Measurements from ENCODE around the gene ING4. TPM values are rescaled to one million over a fixed set of nuclear protein-coding genes. Genes with fewer than 3 reads are reported as not detected.

The ING4 gene
- total RNA-seq, 6 experiments from 2014 or later: 19.7 to 26.8 (median 21.7) TPM

- no peaks in the 10 kb centered on the region for H3K9me3 Mint-ChIP-seq
- no peak overlapping the region for H3K27ac Mint-ChIP-seq
Observed at GRCh38 chr12:6696690-6697583, 34.0 kb upstream of the ING4 start.

GRCh38 chr12:6695313-6696045 is 32.6 kb upstream of the ING4 start:
- no peaks in the 10 kb centered on the region for H3K9me3 Mint-ChIP-seq
- H3K4me1 Mint-ChIP-seq (ENCODE audit: low read depth): peaks cover 42% of the 10 kb centered on the region
- no peaks in the 10 kb centered on the region for H3K36me3 Mint-ChIP-seq (ENCODE audit: low read depth)
- H3K4me3 Mint-ChIP-seq: no peak overlapping the region
- DNase-seq: no peak
- H3K27me3 Mint-ChIP-seq (ENCODE audit: insufficient read depth): peaks cover 14% of the 10 kb centered on the region
- TF ChIP-seq CTCF (IDR thresholded peaks at IDR 0.05): no peak
- no peak overlapping the region for H3K27ac Mint-ChIP-seq

More at GRCh38 chr12:6696690-6697583, 34.0 kb upstream of the ING4 start:
- H3K36me3 Mint-ChIP-seq (ENCODE audit: low read depth): no peaks in the 10 kb centered on the region
- peaks cover 36% of the 10 kb centered on the region for H3K4me1 Mint-ChIP-seq (ENCODE audit: low read depth)
- no peak for DNase-seq
- peaks cover 22% of the 10 kb centered on the region for H3K27me3 Mint-ChIP-seq (ENCODE audit: insufficient read depth)
- TF ChIP-seq CTCF (IDR thresholded peaks at IDR 0.05): no peak
- H3K4me3 Mint-ChIP-seq: no peak overlapping the region

GRCh38 chr12:6694701-6695100 is 31.8 kb upstream of the ING4 start:
- H3K36me3 Mint-ChIP-seq (ENCODE audit: low read depth): no peaks in the 10 kb centered on the region

GRCh38 chr12:6693832-6694355 is 31.0 kb upstream of the ING4 start:
- H3K4me3 Mint-ChIP-seq: no peak overlapping the region

More at GRCh38 chr12:6694701-6695100, 31.8 kb upstream of the ING4 start:
- no peak for TF ChIP-seq CTCF (IDR thresholded peaks at IDR 0.05)
- DNase-seq: no peak
- H3K27me3 Mint-ChIP-seq (ENCODE audit: insufficient read depth): peaks cover 12% of the 10 kb centered on the region
- H3K4me3 Mint-ChIP-seq: no peak overlapping the region
- H3K9me3 Mint-ChIP-seq: no peaks in the 10 kb centered on the region
- H3K4me1 Mint-ChIP-seq (ENCODE audit: low read depth): peaks cover 40% of the 10 kb centered on the region
- H3K27ac Mint-ChIP-seq: no peak overlapping the region

More at GRCh38 chr12:6693832-6694355, 31.0 kb upstream of the ING4 start:
- H3K36me3 Mint-ChIP-seq (ENCODE audit: low read depth): no peaks in the 10 kb centered on the region
- H3K9me3 Mint-ChIP-seq: no peaks in the 10 kb centered on the region
- H3K4me1 Mint-ChIP-seq (ENCODE audit: low read depth): peaks cover 32% of the 10 kb centered on the region
- no peak for DNase-seq
- no peak for TF ChIP-seq CTCF (IDR thresholded peaks at IDR 0.05)
- no peak overlapping the region for H3K27ac Mint-ChIP-seq
- peaks cover 7% of the 10 kb centered on the region for H3K27me3 Mint-ChIP-seq (ENCODE audit: insufficient read depth)
